Right renal pelvis (tissue), 4 donors: ENCODE results near the gene INSYN1. TPM values are rescaled to one million over a fixed set of nuclear protein-coding genes. Genes with fewer than 3 reads are reported as not detected.

Source experiments
- DNase-seq, 4 donors: peaks; one replicate each; pipeline ENCODE4 v3.0.0-alpha.2; 2013; ENCODE audit warnings: low read depth in 4 of 4, low spot score in 3 of 4, missing footprints in 1 of 4
- polyA plus RNA-seq, 4 donors: library from polyadenylated mRNA; unstranded; fragments of 120-200 nt; gene quantifications; one replicate each; pipeline ENCODE4 v1.2.1, GENCODE V29; 2013; ENCODE audit not compliant: insufficient read length in 4 of 4

INSYN1 gene
- polyA plus RNA-seq, 4 donors, result 16.7 to 29.0 (median 21.8) TPM

DNA sequence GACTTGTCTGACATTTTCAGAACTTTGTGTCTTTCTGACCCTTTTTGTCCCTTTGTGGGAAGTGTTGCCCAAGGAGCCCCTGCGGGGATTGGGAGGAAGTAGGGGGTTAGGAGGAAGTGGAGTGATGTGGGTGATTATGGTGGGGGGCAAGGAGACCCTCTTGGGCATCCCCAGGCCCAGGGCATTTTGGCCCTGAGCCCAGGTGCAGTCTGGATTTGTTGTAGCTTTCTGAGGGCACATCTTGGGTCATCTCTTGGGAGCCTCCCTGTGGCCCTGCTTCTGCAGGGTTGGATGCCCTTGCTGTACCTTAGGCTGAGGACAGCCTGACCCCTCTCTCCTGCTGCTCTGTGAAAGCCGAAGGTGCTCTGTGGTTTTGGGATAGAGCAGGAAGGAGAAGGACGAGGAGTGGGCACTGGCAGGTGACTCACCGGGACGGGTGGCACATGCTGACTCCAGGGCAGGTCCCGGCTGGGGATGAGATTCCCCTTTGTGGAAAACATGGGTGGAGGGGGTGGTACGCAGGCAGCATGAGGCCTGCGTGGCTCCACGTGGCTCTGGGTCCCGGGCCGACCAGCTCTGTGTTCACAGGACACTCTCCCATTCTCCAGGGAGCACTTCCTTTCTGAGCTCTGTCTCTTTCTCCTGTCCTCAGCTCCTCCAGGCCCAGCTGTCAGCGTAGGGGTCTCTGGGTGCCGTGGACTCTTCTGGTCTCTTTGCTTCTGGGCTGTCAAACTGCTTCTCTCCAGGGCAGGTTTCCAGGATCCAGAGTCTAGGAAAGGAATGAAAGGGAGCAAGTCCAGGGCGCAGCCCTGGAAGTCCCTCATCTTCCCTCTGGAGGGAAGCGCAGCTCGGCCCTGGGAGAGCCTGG is 57.1 kb downstream of the INSYN1 start:
- DNase-seq, result no peak

DNA sequence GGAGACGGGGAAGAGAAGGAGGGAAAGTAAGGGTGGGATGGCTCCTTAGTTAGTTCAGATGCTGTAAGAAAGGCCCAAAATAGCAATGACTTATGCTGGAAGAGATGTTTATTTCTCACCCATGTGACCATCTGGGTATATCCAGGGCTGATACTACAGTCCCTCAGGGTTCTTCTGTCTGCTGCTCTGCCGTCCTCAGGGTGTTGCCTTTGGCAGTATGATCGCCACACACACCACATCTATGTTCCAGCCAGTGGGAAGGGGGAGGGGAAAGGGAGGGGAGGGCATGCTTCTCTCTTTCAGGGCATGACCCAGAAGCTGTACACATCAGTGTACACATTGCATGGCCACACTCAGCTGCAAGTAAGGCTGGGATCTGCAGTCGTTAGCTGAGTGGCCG is 58.7 kb downstream of the INSYN1 start:
- DNase-seq, result no peak

DNA sequence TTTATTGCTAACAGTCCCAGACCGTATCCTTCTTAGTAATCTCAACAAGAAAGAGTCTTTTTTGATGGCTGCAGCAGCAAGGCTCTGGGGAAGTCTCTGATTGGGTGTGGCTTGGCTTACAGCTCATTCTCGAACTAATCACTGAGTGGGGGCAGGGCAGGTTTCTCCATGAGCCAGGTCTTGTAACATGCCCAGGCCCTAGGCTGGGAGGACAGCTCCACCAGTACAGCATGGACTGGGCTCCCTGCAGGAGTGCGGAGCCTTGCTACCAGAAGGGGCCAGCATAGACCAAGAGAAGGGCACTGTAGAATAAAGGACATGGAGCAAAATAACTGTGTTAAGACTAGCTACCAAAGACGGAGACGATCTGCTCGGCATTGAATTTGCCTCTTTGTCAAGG is 61.8 kb downstream of the INSYN1 start:
- no peak for DNase-seq

DNA sequence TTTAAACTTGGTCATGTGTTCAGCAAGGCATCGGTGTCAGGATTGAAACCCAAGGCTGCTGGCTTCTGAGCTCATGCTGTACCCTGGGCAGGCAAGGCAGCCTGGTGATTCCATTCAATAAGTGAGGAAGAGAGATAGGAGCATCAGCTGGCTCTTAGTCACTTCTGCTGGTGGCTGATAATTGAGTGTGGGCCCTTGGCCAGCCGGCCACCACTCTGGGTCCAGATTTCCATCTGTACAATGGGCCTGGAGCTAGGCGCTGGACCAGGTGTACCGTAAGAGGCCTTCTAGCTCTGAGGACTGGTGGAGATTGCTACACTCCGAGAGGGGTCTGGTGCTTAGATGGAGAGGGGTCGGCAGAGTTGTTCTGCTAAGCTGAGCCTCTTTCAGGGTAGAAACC is 64.7 kb downstream of the INSYN1 start:
- no peak for DNase-seq

DNA sequence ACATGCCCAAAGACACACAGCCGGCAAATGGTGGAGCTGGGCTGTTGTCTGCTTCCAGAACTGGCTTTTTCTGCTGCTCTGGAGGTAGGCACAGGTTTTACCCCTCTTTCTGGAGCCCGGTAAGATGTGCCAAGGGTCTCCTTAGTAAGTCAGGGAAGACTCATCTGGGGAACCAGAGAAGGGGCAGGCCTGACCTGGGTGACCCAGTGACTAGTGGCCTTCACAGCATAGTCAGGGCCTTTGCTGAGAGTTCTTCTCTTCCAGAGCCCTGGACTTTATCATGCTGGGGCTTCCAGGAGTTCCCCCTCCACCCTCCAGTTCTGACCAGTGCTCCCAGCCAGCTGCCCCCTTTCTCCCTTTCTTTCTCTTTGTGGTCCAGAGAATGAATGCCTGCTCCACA is 65.8 kb downstream of the INSYN1 start:
- no peak for DNase-seq

DNA sequence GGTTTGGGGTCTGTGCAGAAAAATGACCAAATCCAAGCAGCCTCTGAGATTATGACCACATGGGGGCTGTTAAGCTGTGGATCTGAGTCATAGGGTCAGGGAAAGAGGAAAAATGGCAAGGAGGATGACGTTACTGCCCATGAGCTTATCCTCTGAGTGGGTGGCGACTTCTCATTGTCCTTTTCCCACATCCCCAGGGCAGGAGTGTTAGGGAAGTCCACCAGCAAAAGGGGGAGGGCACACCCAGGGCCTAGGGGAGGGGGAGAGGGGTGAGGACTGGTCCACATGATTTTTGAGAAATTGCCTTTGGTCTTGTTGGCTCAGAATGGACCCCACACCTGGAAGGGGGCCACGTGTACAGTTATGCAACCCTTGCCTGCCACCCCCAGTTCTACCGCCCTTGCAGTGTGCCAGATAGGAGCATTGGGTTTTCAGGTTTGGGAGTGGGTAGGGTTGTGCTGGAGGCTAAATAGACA is 66.3 kb downstream of the INSYN1 start:
- no peak for DNase-seq

DNA sequence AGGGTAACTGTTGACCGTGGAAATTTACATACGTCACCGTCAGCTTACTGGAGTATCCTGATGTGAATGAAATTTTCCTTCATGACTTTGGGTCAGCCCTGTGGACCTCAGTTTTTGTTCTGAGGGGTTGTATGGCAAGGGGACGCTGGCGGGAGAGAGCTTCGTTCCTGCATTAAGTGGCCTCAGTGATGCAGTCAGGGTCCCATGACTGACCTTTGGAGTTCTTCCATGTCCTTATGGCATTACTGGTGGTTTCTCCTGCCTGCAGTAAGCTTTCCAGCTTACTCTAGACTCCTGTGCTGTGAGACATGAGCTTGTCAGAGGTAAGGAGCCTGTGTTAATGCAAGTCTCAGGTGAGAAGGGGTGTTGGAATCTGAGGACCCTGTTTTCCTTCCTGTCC is 67.2 kb downstream of the INSYN1 start:
- no peak for DNase-seq

Other genes starting within 250 kb of the INSYN1 start
- 100 to 1,000 TPM; 180 to 205 (median 198) TPM for gene NPTN, start 120.0 kb downstream of the INSYN1 start, polyA plus RNA-seq
- 100 to 1,000 TPM; 162 to 176 (median 171) TPM for gene CD276, start 69.0 kb downstream of the INSYN1 start, polyA plus RNA-seq
- not detected for gene TBC1D21, start 120.2 kb upstream of the INSYN1 start, polyA plus RNA-seq
- gene LOXL1, start 173.1 kb upstream of the INSYN1 start, polyA plus RNA-seq, result 10 to 100 TPM; 80.8 to 86.6 (median 85.0) TPM
- gene STOML1, start 238.9 kb upstream of the INSYN1 start, polyA plus RNA-seq, result 10 to 100 TPM in 3 of 4 donors, 1 to 10 TPM in 1; 8.9 to 16.8 (median 11.5) TPM
- 10 to 100 TPM; 24.3 to 34.1 (median 29.5) TPM for gene PML, start 241.4 kb upstream of the INSYN1 start, polyA plus RNA-seq